Frontal cortex (tissue), 4 donors: ENCODE measurements around the gene FAM180A. TPM values are rescaled to one million over a fixed set of nuclear protein-coding genes. Genes with fewer than 3 reads are reported as not detected.

ENCODE experiments used
- DNase-seq, 2 donors: peaks; one replicate each; pipeline ENCODE4 v3.0.0; 2012; ENCODE audit warnings: low spot score in 2 of 2
- FAIRE-seq: peaks from 2 replicates; lab custom pipeline; 2012; peaks lifted over from hg19 to GRCh38; lab: Jason Lieb, UNC
- total RNA-seq: library from RNA; depleted of rRNA; stranded (reverse); fragments of >200 nt; gene quantifications from one replicate; pipeline ENCODE4 v1.2.3, GENCODE V29; 2014
- donor health status: control.
- donor health status: control.
- donor health status: control.

Gene FAM180A
- total RNA-seq, 1 donor from 2014 or later = not detected

DNA sequence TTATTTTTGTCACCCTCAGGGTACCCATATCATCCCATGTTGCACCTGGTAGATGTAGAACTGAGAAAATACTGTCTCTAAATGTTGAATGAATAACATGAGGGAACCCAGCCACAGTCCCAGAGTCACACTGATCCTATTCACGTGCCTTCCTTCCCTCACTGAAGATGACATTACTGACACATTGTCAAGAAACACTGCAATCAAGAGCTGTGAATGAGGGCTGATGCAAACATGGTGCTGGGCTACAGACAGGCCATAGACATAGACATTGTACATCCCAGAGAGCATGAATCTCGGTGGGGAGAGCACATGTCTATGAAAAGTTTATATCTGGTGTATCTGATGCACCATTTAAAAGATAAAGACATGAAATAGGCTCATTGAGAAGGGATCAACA is 30.4 kb downstream of the FAM180A start:
- FAIRE-seq = no peak
- DNase-seq = no peak

DNA sequence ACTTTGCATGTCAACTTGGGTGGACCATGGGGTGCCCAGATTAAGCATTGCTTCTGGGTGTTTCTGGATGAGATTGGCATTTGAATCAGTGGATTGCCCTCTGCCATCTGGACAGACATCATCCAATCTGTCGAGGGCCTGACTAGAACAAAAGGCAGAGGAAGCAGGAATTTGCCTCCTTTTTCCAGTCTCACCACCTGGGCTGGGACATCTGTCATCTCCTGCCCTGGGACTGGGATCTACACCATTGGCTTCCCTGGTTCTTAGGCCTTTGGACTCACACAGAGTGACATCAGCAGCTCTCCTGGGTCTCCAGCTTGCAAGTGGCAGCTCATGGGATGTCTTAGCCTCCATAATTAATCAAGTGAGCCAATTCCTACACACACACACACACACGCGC is 30.9 kb downstream of the FAM180A start:
- FAIRE-seq (no peak), DNase-seq (no peak)

DNA sequence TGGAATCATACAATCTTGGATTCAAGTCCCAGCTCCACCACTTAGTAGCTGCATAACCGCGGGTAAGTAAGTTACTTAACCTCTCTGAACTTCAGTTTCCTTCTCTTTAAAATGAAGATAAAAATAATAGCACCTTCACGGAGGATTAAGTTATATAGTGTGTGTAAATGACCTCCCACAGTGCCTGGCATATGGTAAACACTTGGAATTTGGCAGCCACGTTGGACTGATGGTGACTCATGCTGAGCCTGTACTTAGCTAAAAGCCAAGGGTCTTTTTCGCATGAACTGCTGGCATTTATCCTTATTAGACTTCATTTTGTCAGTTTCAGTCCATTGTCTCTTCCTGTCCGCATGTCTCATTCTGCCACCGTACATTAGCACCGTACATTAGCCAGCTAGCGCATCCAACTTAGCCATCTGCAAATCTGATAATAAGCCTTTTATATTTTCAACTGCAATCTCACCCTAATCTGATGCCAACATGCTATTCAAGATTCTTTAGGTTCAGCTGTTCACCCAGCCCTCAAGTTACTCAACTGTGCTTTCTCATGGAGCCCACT is 31.9 kb downstream of the FAM180A start:
- FAIRE-seq = no peak

DNA sequence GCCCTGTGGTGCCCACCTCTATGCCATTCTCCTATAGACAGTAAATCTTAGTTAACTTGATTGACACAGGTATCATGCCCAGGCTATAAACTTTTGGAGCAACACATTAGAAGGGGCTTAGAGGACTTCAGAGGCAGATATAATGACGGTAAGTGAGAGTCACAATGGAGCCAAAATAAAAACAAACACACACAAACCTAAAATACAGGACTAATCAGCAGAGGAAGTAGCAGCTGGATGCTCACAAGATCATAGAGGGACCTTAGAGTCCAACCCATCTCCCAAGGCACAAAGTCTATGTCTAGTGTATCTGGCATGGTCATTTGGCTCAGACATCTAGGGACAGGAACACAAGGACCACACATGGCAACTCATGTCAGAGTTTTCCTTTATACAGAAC is 32.9 kb downstream of the FAM180A start:
- no peak for DNase-seq
- no peak for FAIRE-seq

More for the DNA sequence above, 31.9 kb downstream of the FAM180A start:
- no peak for DNase-seq

DNA sequence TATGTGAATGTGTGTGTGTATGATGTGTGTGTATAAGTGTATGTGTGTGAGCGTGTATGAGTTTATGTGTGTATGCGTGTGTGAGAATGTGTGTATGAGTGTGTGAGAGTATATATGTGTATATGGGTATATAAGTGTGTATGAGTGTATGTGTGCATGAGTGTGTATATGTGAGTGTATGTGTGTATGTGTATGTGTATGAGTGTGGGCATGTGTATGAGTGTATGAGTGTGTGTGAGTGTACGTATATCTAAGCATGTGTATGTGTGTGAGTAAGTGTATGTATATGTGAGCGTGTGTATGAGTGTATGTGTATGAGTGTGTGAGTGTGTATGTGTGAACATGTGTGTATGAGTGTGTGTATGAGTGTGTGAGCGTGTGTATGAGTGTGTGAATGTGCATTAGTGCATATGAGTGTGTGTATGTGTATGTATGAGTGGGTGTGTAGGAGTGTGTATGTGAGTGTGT is 33.5 kb downstream of the FAM180A start:
- DNase-seq = no peak
- no peak for FAIRE-seq

DNA sequence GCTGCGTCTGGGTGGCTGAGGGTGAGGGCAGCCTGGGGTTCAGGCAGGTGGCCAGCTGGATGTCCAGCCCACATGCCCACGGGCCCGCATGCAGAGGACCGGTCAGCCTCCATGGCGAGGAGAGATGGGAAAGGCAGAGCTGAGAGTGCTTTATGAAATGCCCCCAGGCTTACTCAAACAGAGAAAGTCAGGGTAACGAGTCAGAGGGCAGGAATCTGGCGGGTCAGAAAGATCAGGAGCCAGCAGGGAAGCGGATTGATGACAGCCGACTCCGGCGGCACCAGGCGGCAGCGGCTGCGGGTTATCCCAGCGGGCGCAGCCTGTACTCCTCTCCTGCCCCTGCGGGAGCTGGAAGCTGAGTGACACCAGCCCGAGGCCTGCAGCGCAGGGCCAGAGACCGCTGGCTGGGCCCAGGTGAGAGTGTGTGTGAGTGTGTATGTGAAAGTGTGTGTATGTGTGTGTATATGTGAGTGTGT is 34.0 kb downstream of the FAM180A start:
- FAIRE-seq = no peak
- no peak for DNase-seq

DNA sequence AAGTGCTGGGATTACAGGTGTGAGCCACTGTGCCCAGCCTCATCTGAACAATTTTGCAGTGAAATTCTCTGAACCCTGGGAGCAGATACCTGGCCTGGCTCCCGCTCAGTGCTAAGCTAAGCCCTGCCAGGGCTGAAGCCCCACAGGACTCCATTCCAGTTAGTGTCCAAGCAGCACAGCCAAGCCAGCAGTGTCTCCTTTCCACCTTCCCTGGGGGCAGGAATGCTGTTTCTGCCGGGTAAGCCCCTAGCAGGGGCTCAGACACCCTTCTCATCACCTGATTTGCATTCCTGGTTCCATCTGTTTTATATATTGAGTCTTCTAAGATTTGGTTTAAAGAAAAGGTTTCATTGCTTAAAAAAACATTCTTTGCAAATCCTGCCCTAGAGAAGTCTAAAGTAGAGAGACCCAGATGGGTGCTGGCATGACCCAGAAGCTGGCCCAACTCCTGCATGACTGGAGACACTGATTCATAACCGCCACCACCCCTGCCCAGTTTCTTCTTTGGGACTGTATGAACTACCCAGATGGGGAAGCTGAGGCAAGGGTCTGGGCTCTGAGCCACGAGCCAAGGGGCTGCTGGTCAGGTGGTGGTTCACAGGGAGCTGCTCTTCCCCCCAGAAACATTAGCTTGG is 34.7 kb downstream of the FAM180A start:
- DNase-seq (no peak), FAIRE-seq (no peak)

DNA sequence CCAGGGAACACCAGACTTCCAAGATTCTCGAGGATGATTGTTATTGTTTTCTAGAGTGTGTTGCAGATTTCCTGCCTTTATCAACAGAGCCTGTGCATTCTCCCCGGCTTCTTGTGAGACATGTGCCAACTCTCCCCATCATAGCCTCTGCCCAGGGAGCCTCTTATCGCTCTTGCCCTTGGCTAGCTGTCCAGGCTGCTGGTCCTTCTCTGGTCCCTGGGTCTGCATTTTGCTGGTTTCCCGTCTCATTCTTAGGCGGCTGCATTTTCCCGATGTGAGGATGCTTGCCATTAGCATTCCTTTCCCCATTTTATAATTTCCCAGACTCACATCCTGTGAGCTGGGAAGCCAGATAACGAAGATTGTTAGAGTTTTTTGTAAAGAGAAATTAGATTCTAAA is 35.8 kb downstream of the FAM180A start:
- DNase-seq (no peak), FAIRE-seq (no peak)

DNA sequence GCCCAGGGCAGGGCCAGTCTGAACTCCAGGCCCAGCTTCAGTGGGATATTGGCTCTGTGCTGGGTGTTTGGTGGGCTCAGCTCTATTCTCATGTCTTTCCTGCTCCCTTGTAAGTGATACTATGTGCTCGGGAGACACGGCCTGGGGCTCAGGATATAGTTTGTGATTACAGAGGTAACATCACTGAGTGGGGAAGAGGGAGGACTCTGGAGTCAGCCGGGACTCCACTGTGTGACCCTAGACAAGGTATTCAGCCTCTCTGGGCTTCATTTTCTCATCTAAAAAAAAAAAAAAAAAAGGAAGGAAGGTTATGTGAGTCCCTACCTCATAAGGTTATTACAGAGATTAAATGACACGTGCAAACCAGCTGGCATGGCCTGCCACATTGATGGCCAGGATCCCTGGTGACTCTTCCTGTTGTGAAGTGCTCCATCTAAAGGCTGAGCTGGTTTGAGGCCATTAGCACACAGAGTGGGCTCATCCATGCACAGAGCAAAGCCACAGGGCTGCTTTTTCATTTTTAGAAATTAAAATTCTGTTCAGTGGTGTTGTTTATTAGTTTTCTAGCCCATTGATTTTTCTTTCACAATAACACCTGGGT is 36.3 kb downstream of the FAM180A start:
- DNase-seq = no peak

DNA sequence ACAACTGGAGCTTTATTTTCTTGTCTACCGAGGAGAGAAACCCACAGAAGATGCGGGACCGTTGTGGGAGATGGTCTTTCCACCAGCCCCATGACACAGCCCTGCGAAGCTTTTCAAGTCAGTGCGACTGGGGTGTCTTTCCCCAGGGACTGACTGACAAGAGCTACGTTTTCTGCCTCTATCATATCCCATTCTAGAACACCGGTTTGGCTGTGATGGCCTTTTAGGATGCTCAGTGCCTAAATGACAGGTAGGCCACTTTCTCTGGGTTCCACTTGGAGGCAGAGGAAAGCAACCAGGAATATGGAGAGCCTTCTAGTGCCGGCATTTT is 37.5 kb downstream of the FAM180A start:
- no peak for FAIRE-seq

More for the DNA sequence above, 36.3 kb downstream of the FAM180A start:
- FAIRE-seq = no peak

DNA sequence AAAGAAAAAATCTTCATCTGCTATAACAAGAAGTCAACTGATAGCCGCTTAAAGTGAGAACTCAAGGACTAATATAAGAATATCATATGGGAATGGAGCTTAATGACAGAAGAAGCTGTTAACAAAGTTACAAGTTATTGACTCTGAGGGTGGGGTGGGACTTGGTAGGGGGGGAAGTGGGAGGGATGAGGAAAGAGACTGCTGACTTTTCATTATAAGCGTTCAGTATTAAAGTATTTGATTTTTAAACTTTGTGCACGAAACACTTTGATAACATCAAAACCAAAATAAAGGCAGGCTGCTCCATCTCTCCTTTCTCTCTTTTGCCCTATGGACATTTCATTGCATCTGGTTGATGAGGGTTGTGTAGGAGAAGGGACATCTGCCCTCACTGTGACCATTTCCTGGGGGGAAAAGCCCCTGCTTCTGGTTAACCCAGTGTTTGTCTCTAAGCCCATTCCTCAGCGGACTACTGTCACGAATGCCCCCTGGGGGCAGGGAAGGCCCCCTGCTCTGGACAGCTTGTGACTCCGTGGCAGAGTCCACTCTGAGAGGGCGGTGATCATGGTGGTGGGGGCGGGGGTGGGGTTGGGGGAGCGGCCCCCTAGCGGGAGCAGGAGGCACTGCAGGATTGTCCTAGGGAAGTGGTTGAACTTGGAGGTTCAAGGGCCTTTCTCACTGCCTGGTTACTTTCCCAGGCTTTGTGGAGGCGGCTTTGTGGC is 38.0 kb downstream of the FAM180A start:
- DNase-seq (no peak), FAIRE-seq (no peak)

More for the DNA sequence above, 37.5 kb downstream of the FAM180A start:
- DNase-seq = no peak

DNA sequence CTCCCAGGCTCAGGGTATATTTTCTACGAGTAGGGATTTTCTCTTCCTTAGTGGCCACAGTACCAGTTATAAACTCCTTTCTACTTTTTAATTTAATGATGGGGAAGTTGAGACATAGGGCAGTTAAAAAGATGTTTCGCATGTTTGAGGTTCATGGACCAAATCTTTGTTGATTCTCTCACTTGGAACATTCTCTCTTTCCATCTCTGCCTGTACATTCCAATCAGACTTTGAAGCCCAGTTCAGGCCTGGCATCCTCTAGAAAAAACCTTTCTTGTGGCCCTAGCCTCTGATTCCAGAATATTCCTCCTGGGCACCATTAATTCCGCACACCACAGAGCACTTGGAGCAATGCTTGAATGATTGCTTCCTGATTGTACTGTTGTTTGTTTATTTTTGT is 39.1 kb downstream of the FAM180A start:
- FAIRE-seq = no peak
- DNase-seq = no peak

DNA sequence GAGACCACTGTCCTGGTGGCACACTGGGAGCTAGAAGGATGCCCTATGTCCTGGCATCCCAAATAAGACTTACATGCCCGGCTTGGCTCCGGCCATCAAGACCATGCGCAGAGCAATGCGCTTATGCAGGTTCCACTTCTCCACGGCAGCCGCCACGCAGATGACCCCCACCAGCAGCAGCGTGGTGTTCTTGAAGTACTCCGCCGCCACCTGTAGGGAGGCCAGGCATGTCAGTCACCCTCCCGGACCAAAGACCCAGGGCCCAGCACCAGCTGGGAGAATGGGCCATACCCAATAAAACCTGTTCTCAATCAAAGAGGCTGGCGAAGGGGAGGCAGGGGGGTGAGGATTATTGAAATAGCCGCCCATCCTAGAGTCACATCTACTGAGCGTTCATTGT is 40.6 kb downstream of the FAM180A start:
- no peak for FAIRE-seq
- DNase-seq = no peak

DNA sequence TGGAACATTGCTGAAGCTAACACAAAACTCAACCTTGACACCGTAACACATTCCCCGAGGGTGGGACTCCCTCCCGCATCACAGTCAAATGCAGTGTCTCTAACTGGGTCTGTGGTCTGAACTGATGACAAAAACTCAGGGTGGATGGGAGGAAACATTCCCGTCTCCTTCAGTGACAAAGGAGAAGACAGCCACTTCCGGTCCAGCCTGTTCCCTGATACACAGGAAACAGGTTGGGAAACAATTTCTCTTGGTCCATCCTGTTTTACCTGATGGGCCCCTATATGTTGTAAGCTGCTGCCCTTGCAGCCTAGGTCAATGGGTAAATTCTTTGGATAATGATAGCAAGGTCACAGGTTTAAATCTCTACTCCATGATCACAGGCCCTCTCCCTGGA is 41.0 kb downstream of the FAM180A start:
- DNase-seq (no peak), FAIRE-seq (no peak)

DNA sequence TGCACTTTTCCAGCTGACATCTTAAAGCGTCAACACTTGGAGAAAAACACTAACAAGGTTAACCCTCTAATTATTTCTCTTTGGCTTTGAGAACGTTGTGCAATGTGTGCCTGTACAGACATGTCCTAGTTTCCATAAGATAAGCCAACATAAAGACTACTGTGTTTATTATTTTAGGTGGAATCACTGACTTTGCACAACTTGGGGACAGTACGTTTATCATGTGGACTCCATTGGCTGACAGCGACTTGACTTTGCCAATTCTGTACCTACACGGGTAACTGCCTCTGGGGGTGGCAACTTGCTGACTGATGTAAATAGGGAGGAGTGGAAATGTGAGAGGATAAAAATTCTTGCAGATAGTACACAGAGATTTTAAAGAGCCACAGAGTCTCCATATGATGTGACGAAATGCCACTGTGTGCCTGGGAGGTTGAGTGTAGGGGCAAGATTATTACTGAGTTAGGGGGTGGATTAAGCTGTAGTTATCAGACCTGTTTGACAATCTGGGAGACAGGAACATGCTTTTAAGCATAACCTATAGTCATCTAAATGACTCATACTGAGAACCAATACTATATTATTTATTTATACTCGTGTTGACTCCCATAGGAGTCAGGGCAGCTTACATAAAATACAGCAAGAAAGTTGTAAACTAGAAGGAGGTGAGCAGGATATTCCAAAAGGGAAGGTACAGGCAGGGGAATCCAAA is 41.6 kb downstream of the FAM180A start:
- DNase-seq (no peak), FAIRE-seq (no peak)

DNA sequence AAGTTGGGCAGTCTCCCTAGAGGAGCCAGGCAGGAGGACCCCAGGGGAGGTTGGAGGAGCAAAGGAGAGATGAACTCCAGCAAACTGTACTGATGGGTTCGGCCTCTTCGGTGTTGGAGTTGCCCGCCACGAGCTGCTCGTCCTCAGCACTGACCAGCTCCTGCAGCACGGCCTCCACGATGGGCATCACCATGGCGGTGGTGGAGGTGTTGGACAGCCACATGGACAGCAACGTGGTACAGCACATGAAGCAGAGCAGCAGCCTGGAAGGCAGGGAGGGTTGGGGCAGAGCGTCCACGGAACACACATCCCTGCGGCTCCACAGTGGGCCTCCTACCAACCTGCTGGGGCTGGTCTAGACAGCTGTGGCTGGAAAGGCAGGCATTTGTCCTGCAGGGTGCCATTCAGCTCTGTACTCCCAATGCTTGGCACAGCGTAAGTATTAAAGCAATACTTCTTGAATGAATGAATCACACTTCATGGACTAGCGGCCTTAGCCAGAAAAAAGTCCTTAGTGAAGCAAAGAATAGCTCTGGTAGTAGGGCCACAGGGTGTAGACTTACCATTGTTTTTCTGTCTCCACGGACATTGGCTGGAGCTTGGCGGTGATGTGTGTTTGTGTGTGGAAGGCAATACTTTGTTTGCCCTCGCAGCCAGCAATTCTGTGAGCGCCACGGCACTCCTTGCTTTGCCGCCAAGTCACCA is 42.4 kb downstream of the FAM180A start:
- FAIRE-seq = no peak
- no peak for DNase-seq

DNA sequence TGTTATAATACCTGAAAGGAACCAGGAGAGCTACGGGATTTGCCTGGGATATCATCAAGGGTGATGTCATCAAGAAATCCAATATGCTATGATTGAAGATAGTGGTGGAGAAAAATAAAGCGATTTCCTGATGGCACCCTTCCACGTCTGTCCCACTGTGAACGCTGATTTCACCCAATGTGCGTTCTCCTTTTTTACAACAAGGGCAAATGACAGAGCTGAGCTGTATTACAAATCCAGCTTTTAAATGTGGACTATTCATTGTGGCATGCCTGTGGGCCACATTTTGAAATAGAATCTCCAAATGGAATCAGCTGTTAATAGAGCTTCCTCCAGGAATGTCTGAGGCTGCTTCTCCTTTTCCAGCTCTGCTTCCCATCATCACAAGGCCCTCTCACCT is 43.9 kb downstream of the FAM180A start:
- no peak for FAIRE-seq
- no peak for DNase-seq

DNA sequence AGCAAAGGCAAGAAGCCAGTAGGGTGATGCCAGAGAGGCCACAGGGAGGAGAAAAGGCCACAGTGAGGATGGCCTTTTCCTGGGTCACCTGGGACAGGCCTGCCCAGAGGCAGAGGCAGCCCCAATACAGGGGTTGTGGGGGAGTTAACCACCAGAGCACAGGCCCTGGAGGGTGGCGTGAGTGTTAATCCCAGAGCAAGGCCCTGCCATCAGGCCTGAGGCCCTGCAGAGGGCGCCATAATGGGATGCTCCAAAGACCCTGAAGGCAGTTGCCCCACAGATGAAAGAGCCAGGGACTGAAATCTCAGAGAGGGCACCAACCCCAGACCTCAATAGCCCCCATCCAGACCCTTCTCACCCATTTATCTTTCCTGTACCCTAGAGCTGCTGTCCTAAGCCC is 44.5 kb downstream of the FAM180A start:
- FAIRE-seq (no peak), DNase-seq (no peak)

DNA sequence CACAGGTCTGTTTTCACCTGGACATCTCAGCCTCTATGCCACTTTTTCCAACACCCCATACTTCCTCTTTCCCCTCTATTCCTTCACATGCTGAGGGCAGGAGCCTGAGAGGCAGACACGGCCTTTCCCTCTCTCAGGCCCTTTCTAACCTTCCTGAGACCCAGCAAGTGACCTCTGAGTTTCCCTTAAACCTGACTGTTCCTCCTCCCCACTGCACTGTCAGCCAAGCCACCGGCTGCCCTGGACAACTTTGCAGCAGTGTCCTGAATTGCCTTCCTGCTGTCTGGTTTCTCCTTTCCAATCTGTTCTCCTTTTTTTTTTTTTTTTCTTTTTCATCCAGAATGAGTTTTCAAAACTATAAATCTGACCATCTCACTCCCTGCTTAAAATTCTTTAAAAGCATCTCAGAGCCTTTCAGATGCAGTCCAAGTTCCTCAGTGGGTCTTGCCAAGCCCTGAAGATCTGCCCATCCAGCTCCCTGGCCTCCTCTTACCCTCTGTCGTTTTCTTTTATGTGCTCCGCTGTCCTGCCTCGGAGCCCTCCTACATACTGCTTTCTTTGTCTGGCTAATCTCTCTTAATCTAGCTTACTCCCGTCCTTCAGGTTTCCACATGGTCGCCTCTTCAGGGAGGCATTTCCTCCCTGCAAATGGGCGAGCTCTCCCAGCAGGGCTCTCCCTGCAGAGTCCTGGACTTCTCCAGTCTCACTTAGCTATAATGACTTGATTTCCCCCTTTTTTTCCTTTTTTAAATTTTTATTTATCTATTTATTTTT is 51.1 kb downstream of the FAM180A start:
- no peak for FAIRE-seq
- no peak for DNase-seq
